Stimulated activated CD4-positive, alpha-beta T cell treated with anti-CD3 and anti-CD28 coated beads, Interleukin-12 subunit alpha, Interleukin-12 subunit beta, amount 100 ng/mL, for 24 hours (primary cell): ENCODE measurements around the gene NT5DC3.

Source experiments
- DNase-seq, 2 experiments: peaks; one replicate each; pipeline ENCODE4 v3.0.0-alpha.2; 2020; ENCODE audit warnings: low read depth in 2 of 2

Gene NT5DC3

DNA sequence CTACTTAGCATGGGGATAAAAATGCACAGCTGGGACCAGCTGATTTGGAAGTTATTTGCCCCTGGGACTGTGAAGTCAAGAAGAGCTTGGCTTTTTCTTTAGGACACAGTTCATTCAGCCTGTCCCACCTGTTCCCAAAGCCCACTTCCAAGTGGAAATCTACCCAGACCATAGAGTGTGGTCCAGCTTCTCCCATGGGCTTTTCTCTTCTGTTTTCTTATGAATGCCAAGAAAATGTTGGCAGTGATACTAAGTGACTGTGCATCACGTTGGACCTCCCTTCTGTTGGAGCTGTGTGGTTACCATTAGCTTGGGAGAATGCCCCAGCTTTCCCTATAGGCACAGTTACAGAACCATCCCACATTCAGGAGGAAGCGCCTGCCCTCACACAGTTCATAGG lies 89.4 kb downstream of the NT5DC3 start:
- no peak for DNase-seq

- DNase-seq, result no peak
Observed at GRCh38 chr12:103751171-103751570, 89.9 kb downstream of the NT5DC3 start.

DNA sequence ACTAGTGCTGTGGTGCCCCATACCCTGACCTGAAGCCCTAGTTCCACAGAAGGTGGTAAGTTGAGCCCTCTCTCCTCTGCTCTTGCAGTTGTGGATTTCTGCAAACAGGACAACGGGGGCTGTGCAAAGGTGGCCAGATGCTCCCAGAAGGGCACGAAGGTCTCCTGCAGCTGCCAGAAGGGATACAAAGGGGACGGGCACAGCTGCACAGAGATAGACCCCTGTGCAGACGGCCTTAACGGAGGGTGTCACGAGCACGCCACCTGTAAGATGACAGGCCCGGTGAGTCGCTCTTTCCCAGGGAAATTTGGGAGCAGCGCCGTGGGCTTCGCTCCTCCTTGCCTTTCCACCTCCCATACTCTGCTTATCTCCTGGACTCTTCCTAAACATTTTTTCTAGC lies 92.2 kb downstream of the NT5DC3 start:
- DNase-seq, result no peak

DNA sequence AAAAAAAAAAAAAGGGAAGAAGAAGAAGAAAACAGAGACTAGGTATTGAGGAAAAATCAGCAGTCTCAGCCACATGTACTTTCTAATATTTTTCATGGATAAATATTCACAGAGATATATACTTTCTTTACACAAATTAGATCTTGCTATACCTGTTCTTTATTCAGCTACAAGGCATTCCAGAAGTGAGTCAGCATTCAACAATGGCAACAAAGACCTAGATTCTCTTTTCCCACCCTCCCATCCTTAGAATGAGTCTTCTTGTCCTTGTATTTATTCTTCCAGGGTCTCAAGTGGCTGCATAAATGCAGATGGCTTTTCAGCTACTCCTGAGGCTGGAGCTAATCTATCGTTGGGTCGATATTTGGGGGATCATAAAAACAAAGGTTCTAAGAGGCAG lies 93.0 kb downstream of the NT5DC3 start:
- DNase-seq, result no peak

- no peak for DNase-seq
Observed at GRCh38 chr12:103745962-103746361, 95.1 kb downstream of the NT5DC3 start.

GRCh38 chr12:103743788-103744187 lies 97.2 kb downstream of the NT5DC3 start:
- no peak for DNase-seq

GRCh38 chr12:103742349-103742932 lies 98.6 kb downstream of the NT5DC3 start:
- no peak for DNase-seq

GRCh38 chr12:103737881-103738280 lies 103.2 kb downstream of the NT5DC3 start:
- DNase-seq, result no peak

DNA sequence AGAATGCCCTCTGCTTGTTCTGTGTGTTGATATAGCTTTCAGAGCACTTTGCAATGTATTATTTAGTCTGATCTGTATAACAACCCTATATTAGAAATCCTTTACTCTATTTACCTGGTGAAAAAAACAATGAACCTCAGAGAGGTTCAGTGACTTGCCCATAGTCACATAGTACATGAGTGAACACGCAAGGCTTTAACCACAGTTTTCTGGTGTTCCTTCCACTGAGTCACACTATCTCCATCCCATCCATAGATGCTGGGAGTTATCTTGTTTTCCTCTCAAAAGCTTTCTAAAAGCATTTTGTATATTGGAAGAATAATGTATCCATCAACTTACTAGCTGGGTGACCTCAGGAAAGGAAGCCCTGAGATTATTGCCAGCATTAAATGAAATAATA lies 104.5 kb downstream of the NT5DC3 start:
- no peak for DNase-seq

- DNase-seq, result no peak
Observed at GRCh38 chr12:103735291-103735690, 105.7 kb downstream of the NT5DC3 start.

- DNase-seq, result no peak
Observed at GRCh38 chr12:103734863-103735262, 106.2 kb downstream of the NT5DC3 start.

DNA sequence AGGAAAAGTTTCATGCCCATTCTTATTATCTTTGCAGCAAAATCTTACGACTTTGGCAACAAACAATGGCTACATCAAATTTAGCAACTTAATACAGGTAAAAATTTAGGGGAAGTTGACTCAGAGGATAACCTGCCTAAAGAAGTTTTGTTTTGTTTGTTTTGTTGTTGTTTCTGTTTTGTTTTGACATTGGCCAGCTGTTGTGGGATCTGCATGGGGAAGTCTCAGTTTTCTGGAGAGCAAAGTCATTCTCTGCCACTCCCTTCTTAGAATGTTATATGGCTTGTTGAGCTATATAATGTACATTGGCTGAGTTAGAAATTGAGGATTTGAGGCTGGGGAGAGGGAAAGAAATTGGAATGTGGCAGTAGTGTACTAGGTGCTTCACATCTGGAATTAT lies 109.5 kb downstream of the NT5DC3 start:
- DNase-seq, result no peak

- no peak for DNase-seq
Observed at GRCh38 chr12:103729499-103729898, 111.5 kb downstream of the NT5DC3 start.

DNA sequence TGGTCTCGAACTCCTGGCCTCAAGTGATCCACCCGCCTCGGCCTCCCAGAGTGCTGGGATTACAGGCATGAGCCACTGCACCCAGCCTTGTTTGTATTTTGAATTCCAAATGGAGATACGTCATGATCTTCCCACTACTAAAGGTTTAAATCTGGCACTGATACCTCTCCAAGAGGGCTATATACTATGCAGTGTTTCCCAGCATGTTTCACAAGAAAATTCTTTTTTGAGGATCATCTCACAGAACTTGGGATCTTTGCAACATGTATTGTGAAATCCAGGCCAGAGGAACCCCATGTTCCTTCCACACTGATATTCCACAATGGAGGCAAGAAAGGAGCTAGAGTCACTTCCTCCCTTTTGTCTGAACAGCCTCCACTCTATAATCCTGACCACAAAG lies 112.7 kb downstream of the NT5DC3 start:
- no peak for DNase-seq

GRCh38 chr12:103727638-103728037 lies 113.4 kb downstream of the NT5DC3 start:
- no peak for DNase-seq

GRCh38 chr12:103725398-103725797 lies 115.6 kb downstream of the NT5DC3 start:
- no peak for DNase-seq
